Stimulated activated CD4-positive, alpha-beta T cell treated with anti-CD3 and anti-CD28 coated beads, Interleukin-15, amount 100 ng/mL, for 24 hours (primary cell): ENCODE data around the gene YIPF2.

Experiments
- DNase-seq: peaks from one replicate; pipeline ENCODE4 v3.0.0-alpha.2; 2020

YIPF2 gene

DNA sequence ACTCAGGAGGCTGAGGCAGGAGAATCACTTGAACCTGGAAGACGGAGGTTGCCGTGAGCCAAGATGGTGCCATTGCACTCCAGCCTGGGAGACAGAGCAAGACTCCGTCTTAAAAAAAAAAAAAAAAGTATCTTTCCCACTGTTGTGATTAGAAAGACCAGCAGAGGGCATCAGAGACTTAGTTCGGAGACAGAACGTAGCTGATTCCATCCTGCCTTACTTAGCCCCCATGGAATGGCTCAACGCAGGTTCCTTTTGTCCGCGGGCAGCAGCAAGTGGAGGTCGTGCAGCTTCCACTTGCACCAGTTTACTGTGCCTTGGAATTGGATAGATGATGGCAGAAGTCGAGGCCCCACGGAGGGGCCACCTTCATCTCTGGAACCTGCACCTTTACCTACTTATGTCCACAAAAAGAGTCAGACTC is 8.2 kb upstream of the YIPF2 start:
- DNase-seq, result peak; percentile 45

DNA sequence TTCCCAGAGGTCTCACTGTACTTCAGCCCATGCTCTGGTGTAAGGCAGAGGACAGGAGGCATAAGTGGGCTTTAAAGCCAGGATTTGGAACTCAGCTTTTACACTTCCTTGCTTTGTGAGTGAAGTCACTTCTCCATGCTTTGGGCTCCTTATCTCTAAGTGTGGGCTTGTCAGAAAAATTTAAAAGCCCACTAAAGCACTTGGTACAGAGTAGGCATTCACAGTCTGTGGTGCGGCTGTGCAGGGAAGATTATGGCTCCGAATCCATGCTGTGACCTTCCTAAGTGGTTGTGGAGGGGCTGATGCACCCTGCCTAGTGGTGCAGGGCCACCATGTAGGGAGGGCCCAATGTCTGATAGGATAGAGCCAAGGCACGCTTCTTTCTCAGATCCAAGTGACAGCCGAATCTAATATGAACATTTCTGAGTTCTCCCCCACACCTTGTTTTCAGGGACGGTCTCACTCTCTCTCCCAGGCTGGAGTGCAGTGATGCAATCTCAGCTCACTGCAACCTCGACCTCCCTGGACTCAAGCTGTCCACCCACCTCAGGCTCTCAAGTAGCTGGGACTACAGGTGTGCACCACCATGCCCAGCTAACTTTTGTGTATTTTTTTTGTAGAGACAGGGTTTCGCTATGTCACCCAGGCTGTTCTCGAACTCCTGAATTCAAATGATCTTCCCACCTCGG is 7.1 kb upstream of the YIPF2 start:
- DNase-seq, result no peak

DNA sequence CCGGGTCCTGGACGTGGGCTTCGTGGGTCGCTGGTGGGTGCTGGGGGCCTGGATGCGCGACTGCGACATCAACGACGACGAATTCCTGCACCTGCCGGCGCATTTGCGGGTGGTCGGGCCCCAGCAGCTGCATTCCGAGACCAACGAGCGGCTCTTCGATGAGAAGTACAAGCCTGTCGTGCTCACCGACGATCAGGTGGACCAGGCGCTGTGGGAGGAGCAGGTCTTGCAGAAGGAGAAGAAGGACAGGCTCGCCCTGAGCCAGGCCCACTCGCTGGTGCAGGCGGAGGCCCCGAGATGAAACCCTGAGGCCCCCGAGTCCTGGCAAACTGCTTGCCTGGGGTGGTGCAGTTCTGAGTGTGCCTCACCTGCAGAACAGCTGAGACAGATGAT is 959 bp upstream of the YIPF2 start:
- no peak for DNase-seq

GRCh38 chr19:10927730-10928562 is 493 bp downstream of the YIPF2 start:
- no peak for DNase-seq

GRCh38 chr19:10924597-10924996 is 3.8 kb downstream of the YIPF2 start:
- no peak for DNase-seq

DNA sequence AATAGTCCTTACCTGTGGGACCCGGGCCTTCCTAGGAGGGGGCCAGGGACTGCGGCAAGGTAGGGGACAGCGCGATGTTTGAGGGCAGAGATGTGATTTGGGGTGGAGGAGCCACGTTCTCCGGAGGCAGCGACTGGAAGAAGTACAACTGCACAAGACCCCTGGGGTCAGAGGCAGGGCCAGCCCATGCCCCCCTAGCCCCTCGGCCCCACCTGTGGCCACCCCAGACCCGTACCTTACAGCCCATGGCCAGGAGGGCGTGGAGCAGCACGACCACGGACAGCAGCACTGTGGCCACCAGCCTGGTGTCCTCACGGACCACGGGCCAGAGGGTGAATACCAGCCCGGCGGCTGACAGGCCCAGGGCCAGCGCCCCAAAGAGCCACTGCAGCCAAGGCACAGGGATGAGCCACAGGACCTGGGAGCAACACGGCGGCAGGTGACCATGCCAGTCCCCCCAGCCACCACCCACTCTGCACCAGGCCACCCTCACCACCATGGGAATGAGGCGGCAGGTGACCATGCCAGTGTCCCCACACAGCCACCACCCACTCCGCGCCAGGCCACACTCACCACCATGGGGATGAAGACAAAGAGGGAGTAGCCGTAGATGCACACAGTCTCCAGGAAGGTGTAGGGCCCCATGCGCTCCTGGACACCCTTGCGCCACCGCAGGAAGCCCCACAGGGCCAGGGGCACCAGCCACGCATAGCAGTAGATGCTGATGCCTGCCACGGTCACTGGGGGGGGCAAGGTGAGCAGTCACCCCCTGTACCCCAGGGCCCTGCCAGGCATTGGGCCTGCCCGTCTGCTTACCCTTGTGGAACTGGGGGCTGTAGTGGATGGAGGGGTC is 5.0 kb downstream of the YIPF2 start:
- DNase-seq, result no peak

DNA sequence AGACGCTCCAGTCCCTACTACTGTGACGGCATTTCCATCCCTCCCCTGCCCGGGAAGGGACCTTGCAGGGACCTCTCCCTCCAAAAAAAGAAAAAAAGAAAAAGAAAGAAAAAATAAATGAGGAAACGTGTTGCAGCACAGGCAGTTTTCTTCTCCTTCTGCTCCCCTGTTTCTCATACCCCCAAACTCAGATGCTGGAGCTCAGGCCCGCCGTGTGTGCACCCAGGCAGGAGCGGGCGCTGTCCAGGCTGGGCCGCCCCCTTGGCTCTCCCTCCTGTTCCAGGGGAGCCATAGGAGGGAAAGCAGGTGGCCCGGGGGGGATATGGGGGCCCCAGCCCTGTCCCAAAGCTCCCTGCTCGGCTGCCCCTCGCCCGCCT is 5.8 kb downstream of the YIPF2 start:
- DNase-seq, result no peak

DNA sequence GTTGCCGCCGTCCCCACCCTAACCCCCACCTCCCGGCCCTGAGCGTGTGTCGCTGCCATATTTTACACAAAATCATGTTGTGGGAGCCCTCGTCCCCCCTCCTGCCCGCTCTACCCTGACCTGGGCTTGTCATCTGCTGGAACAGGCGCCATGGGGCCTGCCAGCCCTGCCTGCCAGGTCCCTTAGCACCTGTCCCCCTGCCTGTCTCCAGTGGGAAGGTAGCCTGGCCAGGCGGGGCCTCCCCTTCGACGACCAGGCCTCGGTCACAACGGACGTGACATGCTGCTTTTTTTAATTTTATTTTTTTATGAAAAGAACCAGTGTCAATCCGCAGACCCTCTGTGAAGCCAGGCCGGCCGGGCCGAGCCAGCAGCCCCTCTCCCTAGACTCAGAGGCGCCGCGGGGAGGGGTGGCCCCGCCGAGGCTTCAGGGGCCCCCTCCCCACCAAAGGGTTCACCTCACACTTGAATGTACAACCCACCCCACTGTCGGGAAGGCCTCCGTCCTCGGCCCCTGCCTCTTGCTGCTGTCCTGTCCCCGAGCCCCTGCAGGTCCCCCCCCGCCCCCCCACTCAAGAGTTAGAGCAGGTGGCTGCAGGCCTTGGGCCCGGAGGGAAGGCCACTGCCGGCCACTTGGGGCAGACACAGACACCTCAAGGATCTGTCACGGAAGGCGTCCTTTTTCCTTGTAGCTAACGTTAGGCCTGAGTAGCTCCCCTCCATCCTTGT is 6.4 kb downstream of the YIPF2 start:
- DNase-seq, result no peak

GRCh38 chr19:10921199-10921909 is 7.1 kb downstream of the YIPF2 start:
- DNase-seq, result no peak

- DNase-seq, result no peak
Measured at GRCh38 chr19:10920781-10921180, 7.7 kb downstream of the YIPF2 start.

- DNase-seq, result no peak
Measured at GRCh38 chr19:10920288-10920655, 8.2 kb downstream of the YIPF2 start.

GRCh38 chr19:10919352-10920287 is 8.8 kb downstream of the YIPF2 start:
- DNase-seq, result no peak

- no peak for DNase-seq
Measured at GRCh38 chr19:10918359-10918758, 10.1 kb downstream of the YIPF2 start.

DNA sequence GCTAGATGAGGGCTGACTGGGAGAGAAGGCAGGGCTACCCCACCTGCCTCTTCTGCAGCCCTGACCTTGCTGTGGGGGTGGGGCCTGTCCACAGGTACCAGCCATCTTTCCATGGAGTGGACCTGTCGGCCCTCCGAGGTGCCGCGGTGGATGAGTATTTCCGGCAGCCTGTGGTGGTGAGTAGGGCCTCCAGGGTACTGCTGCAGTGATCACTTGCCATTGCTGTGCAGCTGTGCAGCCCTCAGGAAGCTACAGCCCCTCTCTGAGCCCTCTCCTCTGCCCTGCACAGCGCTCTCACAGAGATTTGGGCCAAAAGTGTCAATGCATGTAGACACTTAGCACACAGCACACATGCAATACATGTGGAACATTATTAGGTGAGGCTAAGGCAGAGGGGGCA is 11.8 kb downstream of the YIPF2 start:
- no peak for DNase-seq

DNA sequence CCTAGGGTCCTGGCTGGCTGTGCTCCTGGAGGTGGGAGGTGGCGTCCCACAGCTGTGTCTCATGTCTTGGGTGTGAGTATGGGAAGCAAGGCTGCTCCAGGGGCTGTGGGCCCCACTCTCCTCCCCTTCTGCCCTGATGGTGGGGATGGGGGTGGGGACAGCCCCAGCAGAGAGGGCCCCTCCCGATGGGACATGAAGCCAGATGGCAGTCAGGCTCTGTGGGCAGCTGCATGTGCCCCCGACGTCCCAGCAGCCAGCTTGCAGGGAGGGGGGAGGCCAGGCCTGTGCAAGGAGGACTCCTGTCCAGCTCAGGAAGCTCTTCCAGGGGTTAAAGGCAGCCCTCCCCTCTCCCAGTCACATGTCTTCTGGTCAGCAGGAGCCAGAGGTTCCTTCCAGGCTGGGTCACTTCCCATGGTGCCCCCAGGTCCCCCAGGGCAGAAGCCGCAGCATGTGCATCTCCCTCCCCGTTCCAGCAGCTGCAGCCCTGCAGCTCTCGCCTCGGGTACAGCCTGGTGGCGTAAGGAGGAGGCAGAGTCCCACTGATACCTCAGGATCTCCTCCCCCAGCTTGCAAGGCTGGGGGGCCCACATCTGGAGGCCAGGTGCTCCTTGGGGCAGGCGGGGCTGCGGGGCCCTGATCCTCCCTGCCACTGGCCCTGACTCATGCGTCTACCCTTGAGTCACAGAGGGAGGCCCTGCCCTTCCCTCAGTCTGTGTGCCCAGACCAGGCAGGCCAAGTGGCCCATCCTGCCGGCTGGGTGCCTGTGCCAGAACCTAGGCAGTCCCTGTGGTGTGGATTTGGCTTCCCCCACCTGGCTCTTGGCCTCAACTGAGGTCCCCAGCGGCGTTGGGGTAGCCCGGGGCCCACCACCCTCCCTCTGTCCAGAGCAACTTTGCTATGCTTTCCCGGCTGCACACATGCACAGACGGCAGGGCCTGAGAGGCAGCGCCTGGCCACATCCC is 13.0 kb downstream of the YIPF2 start:
- DNase-seq, result no peak

DNA sequence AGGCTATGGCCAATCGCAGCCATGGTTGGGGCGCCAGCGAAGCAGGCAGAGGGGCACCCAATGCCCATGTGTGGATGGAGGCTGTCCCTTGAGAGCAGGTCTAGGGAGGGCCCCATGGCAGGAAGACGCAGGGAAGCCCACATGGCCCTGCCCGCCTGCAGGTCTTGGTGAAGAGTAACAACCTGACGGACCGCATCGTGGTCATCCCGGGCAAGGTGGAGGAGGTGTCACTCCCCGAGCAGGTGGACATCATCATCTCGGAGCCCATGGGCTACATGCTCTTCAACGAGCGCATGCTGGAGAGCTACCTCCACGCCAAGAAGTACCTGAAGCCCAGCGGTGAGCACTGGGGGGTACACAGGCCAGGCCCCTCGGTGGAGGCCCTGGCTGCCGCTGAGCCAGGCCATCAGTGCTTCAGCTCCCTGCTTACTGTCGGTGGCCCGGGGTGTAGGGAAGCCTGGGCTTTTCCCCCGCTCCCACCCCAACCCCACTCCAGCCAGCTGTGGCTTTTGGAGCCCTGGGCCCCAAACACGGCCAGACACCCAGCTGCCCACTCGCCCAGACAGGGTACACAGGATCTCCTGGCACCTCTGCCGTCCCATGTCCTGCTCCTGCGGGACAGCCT is 14.6 kb downstream of the YIPF2 start:
- DNase-seq, result no peak

DNA sequence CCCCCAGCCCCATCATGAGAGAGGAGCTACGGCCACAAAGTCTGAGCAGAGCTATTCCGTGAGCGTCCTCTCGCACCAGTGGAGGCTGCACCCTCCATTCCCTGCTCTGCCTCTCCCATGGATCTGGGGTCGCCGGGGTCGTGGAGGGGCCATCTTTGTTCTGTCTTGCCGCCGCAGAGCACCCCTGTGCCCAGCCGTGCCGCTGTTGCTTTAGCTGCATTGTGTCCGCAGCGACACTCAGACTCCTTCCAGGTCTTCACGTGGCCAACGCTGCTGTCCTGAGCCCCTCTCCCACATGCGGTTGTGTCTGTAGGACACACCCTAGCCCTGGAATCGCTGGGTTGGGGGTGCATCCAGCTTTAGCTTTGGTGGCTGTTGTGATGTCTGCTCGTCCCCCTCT is 15.8 kb downstream of the YIPF2 start:
- no peak for DNase-seq

DNA sequence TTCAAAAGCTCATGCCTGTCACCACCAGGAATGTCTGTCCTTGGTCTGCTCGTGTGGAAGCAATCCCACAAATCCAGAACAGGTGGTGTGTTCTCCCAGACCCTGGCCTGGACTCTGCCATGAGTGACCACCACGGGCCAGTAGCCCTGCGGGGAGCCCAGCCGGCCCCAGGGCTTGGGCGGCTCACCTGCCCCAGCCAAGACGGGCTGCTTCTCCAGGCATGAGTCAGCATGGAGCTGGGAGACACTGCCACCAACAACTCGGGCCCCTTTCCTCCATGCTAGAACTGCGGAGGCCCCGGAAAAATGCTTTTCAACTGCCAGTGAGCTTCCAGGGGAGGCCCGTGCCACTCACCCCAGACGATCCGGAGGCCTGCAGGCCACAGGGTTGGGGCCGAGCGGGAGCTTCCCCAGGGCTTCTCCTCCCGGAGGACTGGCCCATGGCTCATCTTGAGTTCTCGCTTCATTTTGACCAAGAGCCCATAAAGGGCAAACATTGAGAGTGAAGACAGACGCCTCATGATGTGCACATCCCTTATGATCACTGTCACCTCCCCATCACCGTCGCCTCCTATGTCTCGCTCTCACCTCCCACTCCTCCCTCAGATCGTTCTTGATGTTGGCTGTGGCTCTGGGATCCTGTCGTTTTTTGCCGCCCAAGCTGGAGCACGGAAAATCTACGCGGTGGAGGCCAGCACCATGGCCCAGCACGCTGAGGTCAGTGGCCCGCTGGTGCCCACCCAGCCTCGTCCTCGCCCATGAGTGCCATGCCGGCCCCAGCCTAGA is 16.7 kb downstream of the YIPF2 start:
- DNase-seq, result no peak
